IPS-11a (cell line): ENCODE results near the gene ZNF564.
"Not testable (repeated sequence)": the region's sequence is repeated elsewhere in the genome, so short reads cannot be mapped to it uniquely, and the experiment has no call there.

Source experiments
- H3K4me3 ChIP-seq: one replicate; pipeline ENCODE4 v1.5.1; 2013; ENCODE audit warnings: low read depth, low read length, control low read depth

The ZNF564 gene

GRCh38 chr19:12497032-12497431 lies 54.2 kb downstream of the ZNF564 start:
- H3K4me3 ChIP-seq: no peak overlapping the region

- no peak overlapping the region for H3K4me3 ChIP-seq
Measured at GRCh38 chr19:12496480-12496879, 54.8 kb downstream of the ZNF564 start.

DNA sequence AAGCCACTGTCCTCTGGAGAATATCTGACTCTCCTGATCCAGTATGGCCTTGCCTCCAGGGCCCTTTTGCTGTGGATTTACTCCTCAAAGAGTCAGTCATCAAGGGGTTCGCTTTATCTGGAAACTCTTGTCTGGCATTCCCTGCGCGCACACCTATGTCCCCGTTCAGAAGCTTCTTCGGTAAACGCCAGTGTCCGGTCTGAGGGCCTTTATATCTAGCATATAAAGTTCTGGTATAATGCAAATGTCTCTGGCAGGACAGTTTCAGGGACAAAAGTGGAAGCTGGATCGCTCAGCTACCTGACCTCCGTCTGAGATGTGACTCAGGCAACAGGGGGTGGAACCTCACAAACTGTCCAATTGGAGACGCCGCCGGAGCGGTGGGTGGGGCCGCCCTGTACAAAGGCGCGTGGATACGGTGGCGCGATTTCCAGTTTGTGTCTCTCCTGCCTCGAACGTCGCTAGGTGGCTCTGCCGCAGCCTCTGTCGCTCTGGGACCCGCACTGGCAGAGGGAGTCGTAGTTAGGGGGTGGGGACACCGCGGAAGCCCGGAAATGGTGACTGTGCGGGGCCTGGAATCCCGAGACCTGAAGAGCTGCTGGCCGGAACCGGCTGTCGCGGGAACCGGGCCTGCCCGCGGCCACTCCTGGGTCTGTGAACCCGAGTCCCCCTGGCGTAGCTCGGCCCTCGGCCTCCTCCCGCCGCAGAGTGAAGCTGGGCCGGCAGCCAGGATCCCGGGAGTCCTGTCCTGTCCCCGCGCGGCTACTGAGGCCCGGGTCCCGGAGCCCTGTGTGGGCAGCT lies 56.1 kb downstream of the ZNF564 start:
- H3K4me3 ChIP-seq: peak overlapping the region; percentile 65

DNA sequence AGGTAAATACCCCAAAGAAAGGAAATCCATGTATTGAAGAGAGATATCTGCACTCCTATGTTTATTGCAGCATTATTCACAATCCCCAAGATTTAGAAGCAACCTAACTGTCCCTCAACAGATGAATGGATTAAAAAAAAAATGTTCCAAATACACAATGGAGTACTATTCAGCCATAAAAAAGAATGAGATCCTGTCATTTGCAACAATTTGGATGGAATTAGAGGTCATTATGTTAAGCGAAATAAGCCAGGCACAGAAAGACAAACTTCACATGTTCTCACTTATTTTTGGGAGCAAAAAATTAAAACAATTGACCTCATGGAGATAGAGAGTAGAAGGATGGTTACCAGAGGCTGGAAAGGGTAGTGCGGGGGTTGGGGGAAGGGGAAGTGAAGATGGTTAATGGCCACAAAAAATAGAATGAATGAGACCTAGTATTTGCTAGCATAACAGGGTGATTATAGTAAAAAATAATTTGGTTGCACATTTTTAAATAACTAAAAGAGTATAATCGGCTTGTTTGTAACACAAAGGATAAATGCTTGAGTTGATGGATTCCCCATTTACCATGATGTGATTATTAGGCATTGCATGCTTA lies 56.9 kb downstream of the ZNF564 start:
- H3K4me3 ChIP-seq: no peak overlapping the region

DNA sequence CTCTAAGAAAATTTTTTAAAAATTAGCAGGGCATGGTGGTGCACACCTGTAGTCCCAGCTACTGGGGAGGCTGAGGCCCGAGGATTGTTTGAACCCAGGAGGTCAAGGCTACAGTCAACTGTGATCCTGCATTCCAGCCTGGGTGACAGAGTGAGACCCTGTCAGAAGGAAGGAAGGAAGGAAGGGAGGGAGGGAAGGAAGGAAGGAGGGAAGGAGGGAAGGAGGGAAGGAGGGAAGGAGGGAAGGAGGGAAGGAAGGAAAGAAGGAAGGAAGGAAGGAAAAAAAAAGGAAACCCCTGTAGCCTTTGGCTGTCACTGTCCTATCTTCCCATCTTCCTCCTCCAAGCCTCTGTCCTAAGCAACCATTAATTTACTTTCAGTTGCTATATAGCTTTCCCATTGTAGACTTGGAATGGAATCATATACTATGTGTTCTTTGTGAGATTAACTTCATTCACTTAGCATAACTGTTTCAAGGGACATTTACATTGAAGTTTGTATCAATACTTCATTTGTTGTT lies 65.0 kb downstream of the ZNF564 start:
- H3K4me3 ChIP-seq: not testable (repeated sequence)

- H3K4me3 ChIP-seq: no peak overlapping the region
Measured at GRCh38 chr19:12485571-12485970, 65.7 kb downstream of the ZNF564 start.

DNA sequence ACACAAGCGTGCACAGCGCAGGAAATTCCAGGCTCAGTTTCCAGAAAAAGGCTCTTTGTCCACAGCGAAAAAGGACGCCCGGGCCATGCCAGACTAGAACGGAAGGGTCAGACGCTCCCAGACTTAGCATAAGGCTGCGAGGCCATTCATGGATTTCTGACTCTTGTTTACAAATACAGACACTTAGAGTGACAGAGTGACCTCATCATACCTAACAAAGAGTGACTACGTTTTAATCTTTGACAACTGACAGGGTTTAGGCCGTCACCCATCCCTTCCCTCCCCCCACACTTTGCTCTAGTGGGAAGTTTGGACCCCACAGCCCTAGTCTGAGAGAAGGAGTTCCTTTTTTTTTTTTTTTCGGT lies 66.2 kb downstream of the ZNF564 start:
- H3K4me3 ChIP-seq: peak overlapping the region; percentile 67

DNA sequence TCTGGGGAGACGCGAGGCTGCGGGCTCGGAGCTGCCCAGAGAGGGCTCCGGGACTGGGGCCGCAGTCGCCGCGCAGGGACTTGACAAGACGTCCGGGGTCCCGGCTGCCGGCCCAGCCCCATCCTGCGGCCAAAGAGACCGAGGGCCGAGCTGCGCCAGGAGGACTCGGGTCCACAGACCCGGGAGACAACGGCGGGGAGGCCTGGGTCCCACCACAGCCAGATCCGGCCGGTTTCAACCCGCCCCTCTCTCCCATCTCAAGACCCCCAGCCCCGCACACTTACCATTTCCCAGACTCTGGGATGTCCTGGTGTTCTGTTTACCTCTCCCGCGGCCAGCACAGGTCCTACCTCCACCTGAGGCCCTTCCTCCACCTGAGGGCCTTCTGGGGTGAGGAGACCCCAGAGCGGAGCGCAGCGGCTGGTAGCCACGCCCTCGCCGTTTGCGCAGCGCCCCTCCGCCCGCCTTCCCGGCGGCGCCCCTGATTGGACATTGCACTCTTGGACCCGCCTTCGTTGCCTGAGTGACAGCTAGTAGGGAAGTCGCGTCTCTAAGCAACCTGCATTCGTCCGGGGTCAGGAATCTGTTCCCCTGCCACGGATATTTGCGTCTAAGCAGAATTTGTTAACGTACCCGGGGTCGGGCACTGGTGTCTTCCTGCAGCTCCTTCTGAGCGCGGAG lies 66.8 kb downstream of the ZNF564 start, which contains the start of gene ZNF709:
ZNF709 (minus strand) TSS at position 446 of the 681 bp plus-strand sequence; CDS start at position 287, 159 bp downstream.
- H3K4me3 ChIP-seq: peak within 1 kb of the TSS; percentile 67

- H3K4me3 ChIP-seq: peak overlapping the region; percentile 67
Measured at GRCh38 chr19:12484011-12484370, 67.3 kb downstream of the ZNF564 start.

GRCh38 chr19:12482509-12482886 lies 68.8 kb downstream of the ZNF564 start:
- no peak overlapping the region for H3K4me3 ChIP-seq

- H3K4me3 ChIP-seq: no peak overlapping the region
Measured at GRCh38 chr19:12481781-12482508, 69.3 kb downstream of the ZNF564 start.

DNA sequence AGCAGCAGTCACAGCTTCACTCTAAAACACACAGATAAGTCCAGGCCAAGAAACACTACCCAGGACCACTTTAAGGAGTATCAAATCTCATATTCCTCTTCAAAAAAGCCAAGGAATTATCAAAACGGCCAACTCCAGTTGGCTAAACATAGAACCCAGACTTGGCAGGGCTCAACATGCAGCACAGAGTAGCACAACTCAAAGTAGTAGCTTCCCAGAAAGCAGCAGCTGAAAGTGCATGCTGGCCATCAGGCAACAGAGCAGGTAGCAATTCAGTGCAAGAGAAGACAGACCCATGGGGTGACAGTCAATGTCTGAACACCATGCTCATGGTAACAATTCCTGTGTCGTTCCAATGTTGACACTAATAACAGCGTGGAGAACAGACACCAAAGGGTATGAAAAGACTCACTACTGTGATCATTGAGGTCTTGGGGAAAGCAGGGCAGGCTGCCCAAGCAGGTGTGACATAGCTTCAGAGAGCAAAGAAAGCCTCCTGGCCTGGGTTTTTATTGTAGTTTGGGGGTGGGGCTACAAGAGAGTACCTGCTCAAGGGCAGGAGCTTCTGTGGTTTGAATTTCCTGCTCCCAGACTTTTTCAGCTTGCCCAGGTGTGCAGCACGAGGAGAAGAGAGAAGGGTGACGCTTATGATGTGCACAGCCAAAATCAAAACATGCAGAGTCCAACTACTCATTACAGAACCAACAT lies 72.9 kb downstream of the ZNF564 start:
- H3K4me3 ChIP-seq: no peak overlapping the region
